T-helper 22 cell (primary cell): ENCODE measurements around the gene ICAM4.
A peak's percentile ranks its signal among the peaks of the same experiment; 100 is the strongest.

Source experiments
- DNase-seq: peaks from one replicate; pipeline ENCODE4 v3.0.0-alpha.2; 2020; ENCODE audit warnings: low read depth

The ICAM4 gene

GRCh38 chr19:10290876-10291553 lies 4.3 kb downstream of the ICAM4 start:
- DNase-seq: peak; percentile 36

- no peak for DNase-seq
Measured at GRCh38 chr19:10291554-10292205, 4.9 kb downstream of the ICAM4 start.

GRCh38 chr19:10292206-10292788 lies 5.5 kb downstream of the ICAM4 start:
- DNase-seq: peak; percentile 38

- no peak for DNase-seq
Measured at GRCh38 chr19:10292789-10293636, 6.3 kb downstream of the ICAM4 start.

- DNase-seq: no peak
Measured at GRCh38 chr19:10293637-10294367, 7.0 kb downstream of the ICAM4 start.

DNA sequence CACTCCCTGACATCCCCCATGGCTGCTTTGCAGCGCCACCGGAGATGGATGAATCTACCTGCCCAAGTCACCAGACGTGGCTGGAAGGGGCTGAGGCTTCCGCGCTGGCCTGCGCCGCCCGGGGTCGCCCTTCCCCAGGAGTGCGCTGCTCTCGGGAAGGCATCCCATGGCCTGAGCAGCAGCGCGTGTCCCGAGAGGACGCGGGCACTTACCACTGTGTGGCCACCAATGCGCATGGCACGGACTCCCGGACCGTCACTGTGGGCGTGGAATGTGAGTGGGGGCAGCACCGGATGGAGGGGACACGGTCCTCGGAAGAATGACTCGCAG lies 7.6 kb downstream of the ICAM4 start:
- DNase-seq: no peak

GRCh38 chr19:10295305-10295846 lies 8.6 kb downstream of the ICAM4 start:
- peak; percentile 60 for DNase-seq

- no peak for DNase-seq
Measured at GRCh38 chr19:10295847-10296591, 9.3 kb downstream of the ICAM4 start.

DNA sequence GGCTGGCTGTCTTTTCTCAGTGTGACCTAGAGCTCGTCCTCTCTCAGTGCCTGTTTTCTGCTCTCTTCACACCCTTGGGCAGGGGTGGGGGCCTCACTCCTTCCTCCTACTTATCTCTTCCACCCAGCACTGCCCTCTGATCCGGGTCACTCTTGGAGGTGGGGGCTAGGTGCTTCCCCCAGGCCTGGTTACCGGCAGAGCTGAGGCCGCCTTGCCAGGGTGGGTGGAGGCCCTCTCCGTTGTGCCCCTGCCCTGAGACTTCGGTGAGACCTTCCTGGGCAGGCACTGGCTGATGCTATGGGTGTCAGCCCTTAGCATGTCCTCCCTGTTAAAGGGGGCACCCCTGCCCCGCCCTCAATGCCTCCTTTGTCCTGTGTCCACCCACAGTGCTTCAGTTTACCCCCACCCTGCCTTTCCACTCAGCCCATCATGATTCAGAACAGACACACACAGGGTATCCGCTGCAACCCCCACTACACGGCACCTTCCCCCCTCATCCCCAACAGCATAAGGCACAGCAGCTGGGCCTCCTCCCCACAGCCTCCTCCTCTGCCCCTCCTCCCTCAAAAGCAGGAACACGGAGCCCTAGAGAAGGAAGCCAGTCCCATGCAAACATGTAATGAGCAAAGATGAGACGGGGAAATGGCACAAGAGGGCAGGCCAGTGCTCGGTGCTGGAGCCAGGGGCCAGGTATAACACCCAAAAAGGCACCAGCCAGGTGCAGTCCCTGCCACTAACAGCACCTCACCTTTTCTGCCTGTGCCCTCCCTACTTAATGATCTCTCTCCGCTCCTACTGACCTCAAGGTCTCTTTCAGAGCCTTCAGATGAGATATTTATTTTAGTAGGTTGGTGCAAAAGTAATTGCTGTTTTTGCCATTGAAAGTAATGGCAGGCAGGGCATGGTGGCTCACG lies 13.0 kb downstream of the ICAM4 start:
- no peak for DNase-seq

- no peak for DNase-seq
Measured at GRCh38 chr19:10305139-10305806, 18.5 kb downstream of the ICAM4 start.

GRCh38 chr19:10306327-10306726 lies 19.6 kb downstream of the ICAM4 start:
- DNase-seq: no peak

DNA sequence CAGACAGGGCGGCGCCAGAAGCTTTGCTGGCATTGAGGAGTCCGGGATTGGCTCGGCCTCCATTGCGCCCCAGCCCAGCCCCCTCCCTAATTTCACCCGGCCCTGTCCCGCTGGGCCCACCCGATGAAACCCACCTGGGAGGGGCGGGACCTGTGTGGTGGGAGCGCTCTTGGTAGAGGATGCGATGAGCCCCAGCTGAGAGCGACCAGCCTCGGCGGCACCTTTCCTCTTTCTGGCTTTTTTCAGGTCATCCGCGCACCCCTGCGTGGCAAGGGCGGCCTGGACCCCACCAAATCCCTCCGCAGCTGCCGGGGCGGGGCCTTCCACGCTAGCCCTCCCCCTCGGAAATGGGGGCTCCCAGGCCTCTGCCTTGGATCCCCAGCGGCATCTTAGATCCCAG lies 22.7 kb downstream of the ICAM4 start, which contains the start of gene ZGLP1:
Gene ZGLP1, minus strand, starts transcription at position 393 of the 400 bp plus-strand sequence.
- DNase-seq: no peak

DNA sequence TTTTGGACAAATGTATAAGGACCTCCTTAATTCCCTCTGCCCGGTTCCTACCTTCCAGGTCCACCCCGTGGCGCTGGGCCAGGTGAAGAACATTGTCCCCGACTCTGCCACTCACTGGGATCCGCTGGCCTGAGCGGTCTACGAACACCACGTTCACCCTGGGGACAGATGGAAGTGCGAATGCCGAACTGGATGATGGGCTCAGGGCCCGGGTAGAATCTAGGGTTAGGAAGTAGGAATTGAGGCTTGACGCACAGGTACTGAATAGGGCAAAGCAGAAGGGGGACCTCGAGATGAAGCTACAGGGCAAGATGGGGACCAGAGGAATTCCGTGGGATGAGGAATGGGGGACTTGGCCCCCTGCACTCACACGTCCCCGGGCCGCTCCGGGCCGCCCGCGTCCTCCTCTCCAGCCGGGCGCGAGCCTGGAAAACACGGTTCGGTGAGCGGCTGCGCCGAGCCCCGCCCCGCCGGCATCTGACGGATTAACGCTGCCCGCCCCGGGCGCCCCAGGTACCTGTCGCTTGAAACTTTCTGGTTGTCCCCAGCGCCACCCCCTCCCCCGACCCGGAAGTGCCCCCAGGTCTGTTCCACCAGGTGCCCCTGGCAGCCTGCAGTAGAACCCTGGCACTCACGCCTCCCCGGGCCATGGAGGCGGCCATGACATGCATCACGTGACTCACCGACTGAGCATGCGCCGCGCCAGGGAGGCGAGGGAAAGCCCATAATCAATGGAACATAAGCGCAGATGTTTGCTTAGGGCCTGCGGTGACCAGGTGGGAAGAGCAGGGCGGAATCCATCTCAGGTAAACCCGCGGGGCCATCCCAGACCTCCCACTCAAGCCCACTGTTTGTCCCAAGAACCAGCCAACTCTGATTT lies 28.8 kb downstream of the ICAM4 start, which contains the start of gene FDX2:
Gene FDX2, minus strand, starts transcription at position 681 of the 880 bp plus-strand sequence. Its CDS starts 19 bp downstream, at position 662.
- DNase-seq: peak; percentile 85

- no peak for DNase-seq
Measured at GRCh38 chr19:10316229-10317044, 29.7 kb downstream of the ICAM4 start.

GRCh38 chr19:10317045-10317856 lies 30.5 kb downstream of the ICAM4 start:
- DNase-seq: no peak

DNA sequence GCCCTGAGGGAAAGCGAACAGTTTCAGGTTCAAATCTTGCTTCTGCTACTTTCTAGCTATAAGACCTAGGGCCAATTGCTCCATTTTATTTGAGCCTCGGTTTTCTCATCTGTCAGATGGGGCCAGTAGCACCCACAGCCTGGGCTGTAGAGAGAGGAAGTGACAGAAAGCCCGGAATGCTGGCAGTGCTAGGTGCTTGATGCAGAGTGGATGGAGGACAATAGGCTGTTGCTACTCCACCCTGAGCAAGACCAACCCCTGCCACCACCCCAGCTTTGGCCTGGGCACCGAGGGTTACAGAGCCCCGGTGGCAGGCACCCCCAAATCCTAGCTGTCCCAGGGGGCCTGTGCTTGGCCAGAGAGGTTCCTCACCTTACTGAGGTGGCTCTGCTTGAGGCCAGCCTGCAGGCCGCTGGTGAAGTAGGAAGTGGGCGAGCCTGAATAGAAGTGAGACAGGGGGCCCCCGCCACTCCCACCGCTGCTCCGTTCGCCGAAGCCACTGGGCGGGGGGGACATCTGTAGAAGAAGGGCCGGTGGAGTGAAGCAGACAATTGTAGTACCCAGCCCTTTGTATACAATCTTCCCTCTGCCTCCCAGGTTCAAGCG lies 31.2 kb downstream of the ICAM4 start:
- DNase-seq: no peak
